Breast epithelium (tissue), 3 donors: Measurements from ENCODE around the gene PGP.

Source experiments
- CTCF ChIP-seq, 3 donors: fragments of 450-650 bp; IDR thresholded peaks; one replicate each; pipeline ENCODE4 v1.5.1; 2016 to 2017; ENCODE audit warnings: antibody characterized with exemption in 3 of 3, mild to moderate bottlenecking in 3 of 3, moderate library complexity in 3 of 3
- POLR2A ChIP-seq: fragments of 450-650 bp; IDR thresholded peaks from one replicate; pipeline ENCODE4 v1.6.1; 2016; ENCODE audit warnings: antibody characterized with exemption, mild to moderate bottlenecking, moderate library complexity
- POLR2AphosphoS5 ChIP-seq, 3 donors: sonication (generic); formaldehyde crosslinking; IDR thresholded peaks; one replicate each; pipeline ENCODE4 v1.6.1; 2017; ENCODE audit warnings: antibody characterized with exemption in 3 of 3

GRCh38 chr16:2229632-2230250 is 15.1 kb upstream of the PGP start:
- TF ChIP-seq CTCF (IDR thresholded peaks at IDR 0.05) (no peak), POLR2AphosphoS5 (IDR thresholded peaks at IDR 0.05) (no peak), POLR2A (no peak)
